Lower leg skin (tissue), 3 donors: Measurements from ENCODE around the gene ZPBP2.

Experiments
- CTCF ChIP-seq, 3 donors: fragments of 450-650 bp; IDR thresholded peaks; one replicate each; pipeline ENCODE4 v1.5.1; 2016; ENCODE audit warnings: antibody characterized with exemption in 3 of 3, mild to moderate bottlenecking in 3 of 3, moderate library complexity in 2 of 3
- POLR2A ChIP-seq, 2 donors: fragments of 450-650 bp; IDR thresholded peaks; one replicate each; pipeline ENCODE4 v1.6.1; 2016 to 2017; ENCODE audit warnings: antibody characterized with exemption in 2 of 2, mild to moderate bottlenecking in 1 of 2, moderate library complexity in 1 of 2

GRCh38 chr17:39820541-39820940 lies 47.5 kb upstream of the ZPBP2 start:
- TF ChIP-seq POLR2A (IDR thresholded peaks at IDR 0.05) = no peak
- TF ChIP-seq CTCF (IDR thresholded peaks at IDR 0.05) = no peak
